Measurements from ENCODE around the gene SYTL5.

DNA sequence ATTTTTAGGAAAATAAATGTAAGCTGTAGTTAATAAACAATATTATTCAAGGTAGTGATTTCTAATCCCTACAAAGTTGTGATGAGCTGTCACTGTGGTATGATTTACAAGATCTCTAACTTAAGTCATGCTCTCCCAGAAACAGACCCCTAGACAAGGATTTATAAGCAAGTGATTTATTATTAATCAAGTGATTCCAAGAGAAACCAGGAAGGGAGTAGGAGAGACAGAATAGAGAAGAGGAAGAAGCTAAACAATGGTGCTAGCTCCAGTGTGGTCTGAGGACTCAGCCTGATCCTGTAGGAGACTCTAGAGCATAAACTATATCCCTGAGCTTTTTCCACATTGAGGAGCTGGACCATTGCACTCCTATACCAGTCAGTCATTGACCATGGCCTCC, 73.1 kb downstream of the SYTL5 start:
- TF ChIP-seq GATA2 (IDR thresholded peaks at IDR 0.05; ENCODE audit: low read depth, low read length): no peak
- TF ChIP-seq GATA3 (IDR thresholded peaks at IDR 0.05; ENCODE audit: low read depth, low read length): no peak

Measured in SH-SY5Y (cell line).